Activated CD4-positive, alpha-beta T cell treated with anti-CD3 and anti-CD28 coated beads, Interleukin-2, amount 50 U/mL, for 48 hours (primary cell): ENCODE measurements around the gene TRPV4.

ENCODE experiments used
- DNase-seq, 2 experiments: peaks; one replicate each; pipeline ENCODE4 v3.0.0-alpha.2; 2020

TRPV4 gene

GRCh38 chr12:109760930-109761921 is 72.0 kb downstream of the TRPV4 start:
- no peak for DNase-seq

- no peak for DNase-seq
Measured at GRCh38 chr12:109760031-109760929, 72.9 kb downstream of the TRPV4 start.

DNA sequence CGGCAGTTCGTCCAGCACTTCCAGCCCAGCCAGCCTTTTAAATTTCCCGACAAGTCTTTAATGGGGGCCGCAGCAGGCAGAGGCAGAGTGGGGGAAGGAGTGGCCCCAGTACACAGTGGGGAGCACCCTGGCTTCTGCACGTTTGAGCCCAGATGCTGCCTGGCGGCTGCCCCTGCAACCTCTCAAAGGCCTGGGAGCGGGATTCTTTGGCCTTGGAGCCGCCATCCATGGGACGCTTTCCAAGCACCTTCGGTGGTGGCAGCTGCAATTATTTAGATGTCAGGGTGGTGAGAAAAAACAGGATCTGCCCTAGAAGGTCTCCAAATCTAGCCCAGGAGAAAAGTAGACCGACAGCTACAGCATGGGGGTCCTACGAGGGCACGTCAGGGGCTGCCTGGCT is 73.6 kb downstream of the TRPV4 start:
- DNase-seq = no peak

DNA sequence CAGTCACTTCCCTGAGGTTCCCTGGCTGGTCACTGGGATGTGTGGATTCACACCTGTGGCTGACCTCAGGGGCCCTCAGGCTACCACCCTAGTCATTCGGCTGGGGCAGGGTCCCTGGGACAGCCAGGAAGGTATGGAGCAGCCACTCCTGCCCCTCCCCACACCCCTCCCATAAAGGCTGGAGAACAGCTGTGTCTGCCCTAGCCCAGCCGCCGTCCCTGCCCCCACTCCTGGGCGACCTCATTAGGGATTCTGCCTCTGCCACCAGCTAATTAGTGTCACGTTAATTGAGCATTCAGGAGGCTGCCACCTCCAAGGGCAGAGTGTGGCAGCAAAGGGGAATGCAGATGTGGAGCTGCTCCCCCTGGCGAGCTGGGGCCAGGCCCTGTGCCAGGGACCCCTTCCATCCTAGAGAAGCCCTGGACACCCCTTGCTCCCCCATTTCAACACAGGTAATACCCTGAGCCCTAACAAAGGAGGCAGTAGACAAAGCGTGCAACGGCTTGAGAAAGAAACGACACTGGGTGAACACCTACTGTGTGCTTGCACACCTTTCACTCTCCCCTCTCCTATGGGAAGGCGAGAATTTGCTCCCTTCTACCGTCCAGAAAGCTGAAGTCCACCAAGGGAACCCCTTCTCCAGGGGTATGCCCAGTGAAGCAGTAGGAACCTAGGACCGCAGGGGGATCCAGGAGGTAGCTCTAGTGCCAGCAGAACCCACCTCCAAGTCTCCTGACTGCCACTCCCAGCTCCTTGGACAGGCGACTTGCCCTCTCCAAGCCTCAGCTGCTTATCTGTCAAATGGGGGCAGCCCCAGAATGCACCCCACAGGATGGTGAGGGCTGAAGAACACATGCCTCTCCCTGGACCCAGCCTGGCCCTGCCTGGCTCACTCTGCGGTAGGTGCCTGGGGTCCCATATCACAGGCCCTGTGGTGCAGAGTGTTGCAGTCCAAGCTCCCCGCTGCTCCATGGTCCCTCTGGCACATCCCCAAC is 74.5 kb downstream of the TRPV4 start:
- DNase-seq = no peak

DNA sequence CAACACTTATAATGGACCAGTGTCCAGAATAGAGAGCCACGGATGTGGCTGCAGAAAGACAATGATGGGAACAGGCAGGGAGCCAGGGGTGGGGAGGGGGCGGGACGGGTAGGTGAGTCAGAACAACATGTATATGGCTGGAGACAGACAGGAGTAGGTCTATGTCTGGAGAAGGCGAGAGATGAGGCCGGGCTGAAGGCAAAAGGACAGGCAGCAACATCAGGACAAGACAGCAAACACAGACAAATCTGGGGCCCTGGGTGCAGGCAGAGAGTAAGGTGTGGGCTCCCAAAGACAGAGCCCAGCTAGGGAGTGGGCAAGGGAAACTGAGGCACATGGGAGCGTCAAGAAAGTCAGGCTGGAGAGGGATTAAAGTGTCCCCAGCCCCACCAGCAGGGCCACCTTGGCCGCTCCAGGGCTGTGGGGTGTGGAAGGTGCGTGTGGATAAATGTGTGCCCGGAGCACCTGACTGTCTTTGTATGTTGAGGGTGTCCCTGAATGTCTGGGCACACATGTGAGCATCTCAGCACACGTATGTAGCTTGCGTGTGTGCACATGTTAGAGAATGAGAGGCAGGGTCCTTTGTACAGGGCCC is 75.4 kb downstream of the TRPV4 start:
- DNase-seq = no peak

DNA sequence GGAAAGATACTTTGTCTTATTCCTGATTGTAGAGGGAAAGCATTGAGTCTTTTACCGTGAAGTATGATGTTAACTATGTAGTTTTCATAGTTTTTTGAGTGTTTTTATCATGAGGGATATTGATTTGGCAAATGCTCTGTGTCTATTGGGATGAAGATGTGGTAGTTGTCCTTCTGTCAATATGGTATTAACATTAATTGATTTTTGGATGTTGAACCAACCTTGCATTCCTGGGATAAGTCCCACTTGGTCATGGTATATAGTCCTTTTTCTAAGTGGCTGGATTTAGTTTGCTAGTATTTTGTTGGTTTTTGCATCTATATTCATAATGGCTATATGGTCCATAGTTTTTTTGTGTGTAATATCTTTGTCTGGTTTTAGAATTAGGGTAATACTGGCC is 76.7 kb downstream of the TRPV4 start:
- DNase-seq = no peak

GRCh38 chr12:109753959-109754358 is 79.2 kb downstream of the TRPV4 start:
- no peak for DNase-seq

DNA sequence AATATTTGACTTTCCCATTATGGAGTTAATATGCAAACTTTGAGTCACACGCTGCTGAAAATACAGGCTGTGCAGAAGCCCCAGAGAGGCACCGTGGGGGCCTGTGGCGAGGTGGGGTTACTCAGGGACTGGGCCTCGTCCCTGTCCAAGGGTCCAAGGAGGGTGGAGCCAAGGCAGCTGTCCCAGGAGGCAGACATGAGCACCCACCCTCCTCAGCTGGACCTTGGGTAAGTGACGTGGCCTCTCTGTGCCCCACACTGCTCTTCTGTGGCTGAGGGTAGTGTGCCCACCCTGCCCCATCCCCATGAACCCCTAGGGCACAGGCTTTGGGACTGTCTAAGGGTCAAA is 80.2 kb downstream of the TRPV4 start:
- no peak for DNase-seq

- no peak for DNase-seq
Measured at GRCh38 chr12:109752117-109753053, 80.8 kb downstream of the TRPV4 start.

- no peak for DNase-seq
Measured at GRCh38 chr12:109744986-109745942, 87.9 kb downstream of the TRPV4 start.

- no peak for DNase-seq
Measured at GRCh38 chr12:109744026-109744425, 89.2 kb downstream of the TRPV4 start.

DNA sequence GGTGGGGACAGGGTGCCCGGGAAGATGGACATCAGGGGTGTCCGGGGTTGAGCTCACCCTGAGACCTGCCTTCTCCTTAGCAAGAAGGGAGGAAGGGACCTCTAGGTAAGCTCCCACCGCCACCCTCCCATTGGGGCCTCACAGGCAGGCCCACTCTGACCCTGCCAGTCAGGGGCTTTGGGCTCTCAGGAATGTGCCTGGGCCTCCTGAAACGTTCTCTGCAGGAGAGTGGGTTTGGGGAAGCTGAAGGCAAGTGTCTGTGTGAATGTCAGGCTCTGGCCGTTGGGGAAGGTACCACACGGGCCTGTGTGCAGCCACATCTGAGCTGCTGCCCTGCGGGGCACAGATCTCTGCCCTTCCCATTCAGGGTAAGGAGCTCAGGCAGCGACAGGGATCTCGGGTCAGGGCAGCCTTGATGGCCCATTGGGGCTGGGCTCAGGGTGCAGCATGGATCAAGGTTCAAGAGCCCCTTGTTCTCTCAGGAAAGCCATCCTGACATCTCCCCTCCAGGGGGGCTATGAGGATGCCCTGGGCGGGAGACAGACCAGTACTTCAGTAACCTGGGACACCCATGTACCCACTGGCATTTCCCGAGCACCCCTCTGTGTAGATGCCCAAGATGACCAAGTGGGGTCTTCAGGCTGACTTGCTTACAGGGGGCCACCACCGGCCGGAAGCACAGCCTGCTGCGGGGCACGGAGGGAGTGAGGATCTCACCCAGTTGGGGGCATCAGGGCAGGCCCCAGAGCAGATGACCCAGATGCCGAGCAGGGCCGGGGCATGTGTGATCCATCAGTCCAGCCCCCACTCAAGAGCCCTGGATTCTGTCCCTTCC is 89.9 kb downstream of the TRPV4 start:
- no peak for DNase-seq

DNA sequence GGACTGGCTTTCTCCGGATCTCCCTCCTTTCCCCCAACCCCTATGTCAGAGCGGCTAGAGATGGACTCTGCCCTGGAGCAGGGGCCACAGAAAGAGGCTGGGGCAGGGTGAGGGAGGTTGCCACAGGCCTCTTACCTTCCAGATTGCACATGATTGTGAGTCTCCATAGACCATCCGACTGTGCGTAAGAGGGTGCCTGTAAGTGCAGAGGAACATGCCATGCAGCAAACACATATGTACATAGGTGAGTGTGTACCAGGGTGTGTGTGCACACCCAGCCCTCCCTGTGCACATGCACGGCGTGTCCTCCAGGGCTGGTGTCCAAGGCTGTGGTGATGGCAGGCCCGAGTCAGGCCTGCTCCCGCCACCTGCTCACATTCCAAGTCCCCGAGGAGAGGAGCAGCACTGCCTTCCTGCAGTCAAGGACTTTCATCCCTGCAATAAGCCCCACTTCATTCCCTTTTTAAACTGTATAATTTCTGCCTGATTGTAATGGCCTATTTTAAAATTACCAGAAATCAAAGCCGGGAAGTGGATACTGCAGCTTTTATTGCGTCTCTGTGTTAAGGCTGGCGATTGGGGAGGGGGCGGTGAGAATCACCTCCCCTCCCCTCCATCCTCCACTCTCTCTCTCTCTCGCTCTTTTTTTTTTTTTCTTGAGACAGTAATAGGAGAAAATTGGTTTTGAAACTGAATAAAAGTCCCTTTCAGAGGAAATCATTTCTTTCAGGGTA is 91.1 kb downstream of the TRPV4 start:
- DNase-seq = no peak

- DNase-seq = no peak
Measured at GRCh38 chr12:109741286-109741969, 91.8 kb downstream of the TRPV4 start.

DNA sequence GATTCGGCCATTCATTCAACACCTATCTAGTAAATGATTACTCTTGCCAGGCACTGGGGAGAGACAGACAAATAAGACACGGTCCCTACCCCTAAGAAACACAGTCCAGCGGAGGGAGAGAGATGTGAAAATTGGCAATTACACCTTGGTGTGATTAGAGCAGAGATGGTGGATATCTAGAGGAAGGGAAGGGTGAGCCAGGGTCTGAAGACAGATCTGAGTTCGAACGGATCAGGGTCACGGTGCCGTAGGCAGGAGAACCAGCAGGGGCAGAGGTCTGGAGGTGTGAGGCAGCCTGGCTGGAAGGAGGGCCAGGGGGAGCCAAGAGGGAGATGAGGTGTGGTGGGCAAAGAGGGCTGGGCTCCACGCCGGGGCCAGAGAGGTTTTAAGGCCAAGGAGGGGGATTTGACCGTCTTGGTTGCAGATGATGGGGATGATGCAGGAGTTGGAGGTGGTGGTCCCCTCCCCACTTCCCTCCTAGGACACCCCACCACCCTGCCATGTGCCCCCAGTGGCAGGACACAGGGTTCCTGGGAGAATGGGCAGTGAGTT is 92.4 kb downstream of the TRPV4 start:
- no peak for DNase-seq

GRCh38 chr12:109739747-109740693 is 93.2 kb downstream of the TRPV4 start:
- no peak for DNase-seq
